ENCODE measurements around the gene EMILIN1. TPM values are rescaled to one million over a fixed set of nuclear protein-coding genes. Genes with fewer than 3 reads are reported as not detected.

Gene EMILIN1
- total and polyA plus RNA-seq, 2 experiments from 2014 or later, result 3.2 to 15.4 TPM

- TF ChIP-seq ETS1 (IDR thresholded peaks at IDR 0.05), result no peak
Measured at GRCh38 chr2:27067385-27067784, 11.0 kb upstream of the EMILIN1 start (continued).

- DNase-seq (ENCODE audit: low spot score), result no peak
- Histone ChIP-seq H3K79me2 (replicated peaks; ENCODE audit: insufficient read depth) (peaks cover 19% of the 10 kb centered on the region), H3K4me3 (no peak overlapping the region), H3K4me2 (no peak overlapping the region), H3K27me3 (ENCODE audit: insufficient read depth) (no peaks in the 10 kb centered on the region), H3K4me1 (ENCODE audit: insufficient read depth) (peaks cover 19% of the 10 kb centered on the region), H3K9me2 (ENCODE audit: insufficient read depth) (no peaks in the 10 kb centered on the region), H4K20me1 (replicated peaks; ENCODE audit: insufficient read depth) (peaks cover 13% of the 10 kb centered on the region), H3K36me3 (ENCODE audit: insufficient read depth) (peaks cover 3% of the 10 kb centered on the region; the same call in 1 of the 2 replicates), H3F3A (replicated peaks; ENCODE audit: low read depth) (peaks cover 18% of the 10 kb centered on the region; the same call in 1 of the 2 replicates), H2AFZ (no peak overlapping the region), H3K27ac (ENCODE audit: low read depth) (no peak overlapping the region)
- Mint-ChIP-seq H3K36me3 (ENCODE audit: low read depth) (peaks cover 39% of the 10 kb centered on the region), H3K4me1 (peaks cover 15% of the 10 kb centered on the region), H3K27ac (no peak overlapping the region), H3K9me3 (no peaks in the 10 kb centered on the region; the same call in 2 of the 3 replicates), H3K4me3 (peak overlapping the region; percentile 99; the same call in 2 of the 3 replicates), H3K27me3 (ENCODE audit: insufficient read depth, low read depth, poor library complexity) (peaks cover 18% of the 10 kb centered on the region)
- ATAC-seq, result no peak
- TF ChIP-seq EZH2 (IDR thresholded peaks at IDR 0.05; ENCODE audit: low read depth, unreplicated experiment) (no peak), POLR2AphosphoS5 (IDR thresholded peaks at IDR 0.05; ENCODE audit: low read depth) (no peak), ZNF331 (CRISPR knock-in tag; IDR thresholded peaks at IDR 0.05; ENCODE audit: low read depth) (no peak), STAT1 (IDR thresholded peaks at IDR 0.05; ENCODE audit: unreplicated experiment) (no peak), REST (IDR thresholded peaks at IDR 0.05; ENCODE audit: unreplicated experiment) (no peak), NANOG (IDR thresholded peaks at IDR 0.05; ENCODE audit: borderline replicate concordance) (no peak), JUNB (IDR thresholded peaks at IDR 0.05; ENCODE audit: unreplicated experiment) (no peak), ETS1 (IDR thresholded peaks at IDR 0.05) (no peak), EZH2phosphoT487 (IDR thresholded peaks at IDR 0.05; ENCODE audit: unreplicated experiment) (no peak), ZNF114 (CRISPR knock-in tag; IDR thresholded peaks at IDR 0.05) (no peak)
- TF ChIP-seq, protein P1, sequence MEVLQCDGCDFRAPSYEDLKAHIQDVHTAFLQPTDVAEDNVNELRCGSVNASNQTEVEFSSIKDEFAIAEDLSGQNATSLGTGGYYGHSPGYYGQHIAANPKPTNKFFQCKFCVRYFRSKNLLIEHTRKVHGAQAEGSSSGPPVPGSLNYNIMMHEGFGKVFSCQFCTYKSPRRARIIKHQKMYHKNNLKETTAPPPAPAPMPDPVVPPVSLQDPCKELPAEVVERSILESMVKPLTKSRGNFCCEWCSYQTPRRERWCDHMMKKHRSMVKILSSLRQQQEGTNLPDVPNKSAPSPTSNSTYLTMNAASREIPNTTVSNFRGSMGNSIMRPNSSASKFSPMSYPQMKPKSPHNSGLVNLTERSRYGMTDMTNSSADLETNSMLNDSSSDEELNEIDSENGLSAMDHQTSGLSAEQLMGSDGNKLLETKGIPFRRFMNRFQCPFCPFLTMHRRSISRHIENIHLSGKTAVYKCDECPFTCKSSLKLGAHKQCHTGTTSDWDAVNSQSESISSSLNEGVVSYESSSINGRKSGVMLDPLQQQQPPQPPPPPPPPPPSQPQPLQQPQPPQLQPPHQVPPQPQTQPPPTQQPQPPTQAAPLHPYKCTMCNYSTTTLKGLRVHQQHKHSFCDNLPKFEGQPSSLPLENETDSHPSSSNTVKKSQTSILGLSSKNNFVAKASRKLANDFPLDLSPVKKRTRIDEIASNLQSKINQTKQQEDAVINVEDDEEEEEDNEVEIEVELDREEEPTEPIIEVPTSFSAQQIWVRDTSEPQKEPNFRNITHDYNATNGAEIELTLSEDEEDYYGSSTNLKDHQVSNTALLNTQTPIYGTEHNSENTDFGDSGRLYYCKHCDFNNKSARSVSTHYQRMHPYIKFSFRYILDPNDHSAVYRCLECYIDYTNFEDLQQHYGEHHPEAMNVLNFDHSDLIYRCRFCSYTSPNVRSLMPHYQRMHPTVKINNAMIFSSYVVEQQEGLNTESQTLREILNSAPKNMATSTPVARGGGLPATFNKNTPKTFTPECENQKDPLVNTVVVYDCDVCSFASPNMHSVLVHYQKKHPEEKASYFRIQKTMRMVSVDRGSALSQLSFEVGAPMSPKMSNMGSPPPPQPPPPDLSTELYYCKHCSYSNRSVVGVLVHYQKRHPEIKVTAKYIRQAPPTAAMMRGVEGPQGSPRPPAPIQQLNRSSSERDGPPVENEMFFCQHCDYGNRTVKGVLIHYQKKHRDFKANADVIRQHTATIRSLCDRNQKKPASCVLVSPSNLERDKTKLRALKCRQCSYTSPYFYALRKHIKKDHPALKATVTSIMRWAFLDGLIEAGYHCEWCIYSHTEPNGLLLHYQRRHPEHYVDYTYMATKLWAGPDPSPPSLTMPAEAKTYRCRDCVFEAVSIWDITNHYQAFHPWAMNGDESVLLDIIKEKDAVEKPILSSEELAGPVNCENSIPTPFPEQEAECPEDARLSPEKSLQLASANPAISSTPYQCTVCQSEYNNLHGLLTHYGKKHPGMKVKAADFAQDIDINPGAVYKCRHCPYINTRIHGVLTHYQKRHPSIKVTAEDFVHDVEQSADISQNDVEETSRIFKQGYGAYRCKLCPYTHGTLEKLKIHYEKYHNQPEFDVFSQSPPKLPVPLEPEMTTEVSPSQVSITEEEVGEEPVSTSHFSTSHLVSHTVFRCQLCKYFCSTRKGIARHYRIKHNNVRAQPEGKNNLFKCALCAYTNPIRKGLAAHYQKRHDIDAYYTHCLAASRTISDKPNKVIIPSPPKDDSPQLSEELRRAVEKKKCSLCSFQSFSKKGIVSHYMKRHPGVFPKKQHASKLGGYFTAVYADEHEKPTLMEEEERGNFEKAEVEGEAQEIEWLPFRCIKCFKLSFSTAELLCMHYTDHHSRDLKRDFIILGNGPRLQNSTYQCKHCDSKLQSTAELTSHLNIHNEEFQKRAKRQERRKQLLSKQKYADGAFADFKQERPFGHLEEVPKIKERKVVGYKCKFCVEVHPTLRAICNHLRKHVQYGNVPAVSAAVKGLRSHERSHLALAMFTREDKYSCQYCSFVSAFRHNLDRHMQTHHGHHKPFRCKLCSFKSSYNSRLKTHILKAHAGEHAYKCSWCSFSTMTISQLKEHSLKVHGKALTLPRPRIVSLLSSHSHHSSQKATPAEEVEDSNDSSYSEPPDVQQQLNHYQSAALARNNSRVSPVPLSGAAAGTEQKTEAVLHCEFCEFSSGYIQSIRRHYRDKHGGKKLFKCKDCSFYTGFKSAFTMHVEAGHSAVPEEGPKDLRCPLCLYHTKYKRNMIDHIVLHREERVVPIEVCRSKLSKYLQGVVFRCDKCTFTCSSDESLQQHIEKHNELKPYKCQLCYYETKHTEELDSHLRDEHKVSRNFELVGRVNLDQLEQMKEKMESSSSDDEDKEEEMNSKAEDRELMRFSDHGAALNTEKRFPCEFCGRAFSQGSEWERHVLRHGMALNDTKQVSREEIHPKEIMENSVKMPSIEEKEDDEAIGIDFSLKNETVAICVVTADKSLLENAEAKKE (CRISPR knock-in tag; IDR thresholded peaks at IDR 0.05), result no peak
- TF ChIP-seq, protein P2, sequence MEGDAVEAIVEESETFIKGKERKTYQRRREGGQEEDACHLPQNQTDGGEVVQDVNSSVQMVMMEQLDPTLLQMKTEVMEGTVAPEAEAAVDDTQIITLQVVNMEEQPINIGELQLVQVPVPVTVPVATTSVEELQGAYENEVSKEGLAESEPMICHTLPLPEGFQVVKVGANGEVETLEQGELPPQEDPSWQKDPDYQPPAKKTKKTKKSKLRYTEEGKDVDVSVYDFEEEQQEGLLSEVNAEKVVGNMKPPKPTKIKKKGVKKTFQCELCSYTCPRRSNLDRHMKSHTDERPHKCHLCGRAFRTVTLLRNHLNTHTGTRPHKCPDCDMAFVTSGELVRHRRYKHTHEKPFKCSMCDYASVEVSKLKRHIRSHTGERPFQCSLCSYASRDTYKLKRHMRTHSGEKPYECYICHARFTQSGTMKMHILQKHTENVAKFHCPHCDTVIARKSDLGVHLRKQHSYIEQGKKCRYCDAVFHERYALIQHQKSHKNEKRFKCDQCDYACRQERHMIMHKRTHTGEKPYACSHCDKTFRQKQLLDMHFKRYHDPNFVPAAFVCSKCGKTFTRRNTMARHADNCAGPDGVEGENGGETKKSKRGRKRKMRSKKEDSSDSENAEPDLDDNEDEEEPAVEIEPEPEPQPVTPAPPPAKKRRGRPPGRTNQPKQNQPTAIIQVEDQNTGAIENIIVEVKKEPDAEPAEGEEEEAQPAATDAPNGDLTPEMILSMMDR (conservative IDR thresholded peaks at IDR 0.05; ENCODE audit: low read depth in 2 of 2), result no peak
Measured at GRCh38 chr2:27069436-27069835, 9.0 kb upstream of the EMILIN1 start.

All from GM23338 (cell line).